Gastroesophageal sphincter (tissue), 4 donors: ENCODE results near the gene SLAMF1. TPM values are rescaled to one million over a fixed set of nuclear protein-coding genes. Genes with fewer than 3 reads are reported as not detected.
"Not testable (repeated sequence)": the region's sequence is repeated elsewhere in the genome, so short reads cannot be mapped to it uniquely, and the experiment has no call there.

Experiments used
- ATAC-seq: fragments of 150-250 bp; one replicate; pipeline ENCODE4 v1.9.1; 2016; ENCODE audit warnings: mild to moderate bottlenecking, moderate library complexity
- H3K27ac ChIP-seq, 4 donors: fragments of 200-600 bp; sonication (generic) in 3 of 4; 1 replicate in 3 of 4; 2 replicates in 1 of 4; pipeline ENCODE4 v1.5.1; 2016 to 2019
- H3K27me3 ChIP-seq: fragments of 200-600 bp; sonication (generic); one replicate; pipeline ENCODE4 v1.5.1; 2019
- H3K36me3 ChIP-seq, 2 donors: fragments of 200-600 bp; sonication (generic); one replicate each; pipeline ENCODE4 v1.5.1; 2019; ENCODE audit warnings: control low read depth in 1 of 2
- H3K4me1 ChIP-seq, 3 donors: fragments of 200-600 bp; sonication (generic); 1 replicate in 2 of 3; 2 replicates in 1 of 3; pipeline ENCODE4 v1.5.1; 2016 to 2019; ENCODE audit warnings: control low read depth in 2 of 3
- H3K4me3 ChIP-seq, 2 donors: fragments of 200-600 bp; sonication (generic); one replicate each; pipeline ENCODE4 v1.5.1; 2019; ENCODE audit warnings: mild to moderate bottlenecking in 1 of 2, moderate library complexity in 1 of 2
- H3K9me3 ChIP-seq, 3 donors: fragments of 200-600 bp; sonication (generic); one replicate each; pipeline ENCODE4 v1.5.1; 2017 to 2019; ENCODE audit warnings: control low read depth in 2 of 3
- EP300 ChIP-seq: sonication (generic); formaldehyde crosslinking; IDR thresholded peaks from one replicate; pipeline ENCODE4 v1.6.1; 2017; ENCODE audit warnings: antibody characterized with exemption, mild to moderate bottlenecking
- POLR2A ChIP-seq, 2 donors: fragments of 450-650 bp; IDR thresholded peaks; one replicate each; pipeline ENCODE4 v1.6.1; 2017; ENCODE audit warnings: antibody characterized with exemption in 2 of 2, mild to moderate bottlenecking in 2 of 2, moderate library complexity in 1 of 2
- POLR2AphosphoS5 ChIP-seq: sonication (generic); formaldehyde crosslinking; IDR thresholded peaks from one replicate; pipeline ENCODE4 v1.6.1; 2017; ENCODE audit warnings: antibody characterized with exemption
- WGBS, 2 donors: methylation state at CpG; one replicate each; pipeline ENCODE4 v1.1.5; 2018; ENCODE audit warnings: low coverage in 1 of 2; 5-methylcytosine and 5-hydroxymethylcytosine counted together
- total RNA-seq, 4 donors: library from RNA; depleted of rRNA; stranded (reverse); fragments of >200 nt; gene quantifications; one replicate each; pipeline ENCODE4 v1.1.0, GENCODE V29; 2016
- TF ChIP-seq, protein P1 (sequence below), 4 experiments: fragments of 200-600 bp in 2 of 4; fragments of 450-650 bp in 2 of 4; sonication (generic) in 1 of 4; IDR thresholded peaks; one replicate each; pipeline ENCODE4 v1.5.1; 2017 to 2019; ENCODE audit warnings: antibody characterized with exemption in 4 of 4, mild to moderate bottlenecking in 2 of 4, moderate library complexity in 2 of 4

The SLAMF1 gene
- total RNA-seq, 4 donors from 2014 or later = 0.12 to 2.8 (median 1.2) TPM; not detected in 1

DNA sequence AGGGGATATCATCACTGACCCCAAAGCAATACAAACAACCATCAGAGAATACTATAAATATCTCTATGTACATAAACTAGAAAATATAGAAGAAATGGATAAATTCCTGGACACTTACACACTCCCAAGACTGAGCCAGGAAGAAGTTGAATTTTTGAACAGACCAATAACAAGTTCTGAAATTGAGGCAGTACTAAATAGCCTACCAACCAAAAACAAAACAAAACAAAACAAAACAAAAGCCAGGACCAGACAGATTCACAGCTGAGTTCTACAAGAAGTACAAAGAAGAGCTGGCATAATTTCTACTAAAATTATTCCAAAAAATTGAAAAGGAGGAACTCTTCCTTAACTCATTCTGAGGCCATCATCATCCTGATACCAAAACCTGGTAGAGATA, 86.0 kb downstream of the SLAMF1 start:
- no peak overlapping the region for H3K27ac ChIP-seq
- ATAC-seq = no peak
- TF ChIP-seq POLR2A (IDR thresholded peaks at IDR 0.05) = no peak
- TF ChIP-seq, protein P1, sequence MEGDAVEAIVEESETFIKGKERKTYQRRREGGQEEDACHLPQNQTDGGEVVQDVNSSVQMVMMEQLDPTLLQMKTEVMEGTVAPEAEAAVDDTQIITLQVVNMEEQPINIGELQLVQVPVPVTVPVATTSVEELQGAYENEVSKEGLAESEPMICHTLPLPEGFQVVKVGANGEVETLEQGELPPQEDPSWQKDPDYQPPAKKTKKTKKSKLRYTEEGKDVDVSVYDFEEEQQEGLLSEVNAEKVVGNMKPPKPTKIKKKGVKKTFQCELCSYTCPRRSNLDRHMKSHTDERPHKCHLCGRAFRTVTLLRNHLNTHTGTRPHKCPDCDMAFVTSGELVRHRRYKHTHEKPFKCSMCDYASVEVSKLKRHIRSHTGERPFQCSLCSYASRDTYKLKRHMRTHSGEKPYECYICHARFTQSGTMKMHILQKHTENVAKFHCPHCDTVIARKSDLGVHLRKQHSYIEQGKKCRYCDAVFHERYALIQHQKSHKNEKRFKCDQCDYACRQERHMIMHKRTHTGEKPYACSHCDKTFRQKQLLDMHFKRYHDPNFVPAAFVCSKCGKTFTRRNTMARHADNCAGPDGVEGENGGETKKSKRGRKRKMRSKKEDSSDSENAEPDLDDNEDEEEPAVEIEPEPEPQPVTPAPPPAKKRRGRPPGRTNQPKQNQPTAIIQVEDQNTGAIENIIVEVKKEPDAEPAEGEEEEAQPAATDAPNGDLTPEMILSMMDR (IDR thresholded peaks at IDR 0.05) = no peak
- no peak for TF ChIP-seq POLR2AphosphoS5
- TF ChIP-seq EP300 = no peak
- H3K36me3 ChIP-seq = no peaks in the 10 kb centered on the region
- H3K27me3 ChIP-seq = peaks cover 6% of the 10 kb centered on the region
- H3K4me1 ChIP-seq = no peaks in the 10 kb centered on the region
- H3K4me3 ChIP-seq = no peak overlapping the region
- H3K9me3 ChIP-seq = peaks cover 0 to 18% (median 0%) of the 10 kb centered on the region in 3 donors

DNA sequence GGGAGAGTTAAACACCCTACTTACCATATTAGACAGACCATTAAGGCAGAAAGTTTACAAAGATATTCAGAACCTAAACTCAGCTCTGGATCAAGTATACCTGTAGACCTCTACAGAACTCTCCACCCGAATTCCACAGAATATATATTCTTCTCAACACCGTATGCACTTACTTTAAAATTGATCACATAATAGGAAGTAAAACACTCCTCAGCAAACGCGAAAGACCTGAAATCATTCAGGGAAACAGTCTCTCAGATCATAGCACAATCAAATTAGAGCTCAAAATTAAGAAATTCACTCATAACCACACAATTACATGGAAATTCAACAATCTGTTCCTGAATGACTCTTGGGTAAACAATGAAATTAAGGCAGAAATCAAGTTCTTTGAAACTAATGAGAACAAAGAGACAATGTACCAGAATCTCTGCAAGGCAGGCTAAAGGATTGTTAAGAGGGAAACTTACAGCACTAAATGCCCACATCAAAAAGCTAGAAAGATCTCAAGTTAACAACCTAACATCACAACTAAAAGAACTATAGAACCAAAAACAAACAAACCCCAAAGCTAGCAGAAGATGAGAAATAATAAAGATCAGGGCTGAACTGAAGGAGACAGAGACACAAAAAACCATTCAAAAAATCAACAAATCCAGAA, 86.7 kb downstream of the SLAMF1 start:
- H3K27ac ChIP-seq = no peak overlapping the region
- H3K4me3 ChIP-seq = no peak overlapping the region
- peaks cover 0 to 18% (median 0%) of the 10 kb centered on the region in 3 donors for H3K9me3 ChIP-seq
- no peaks in the 10 kb centered on the region for H3K36me3 ChIP-seq
- TF ChIP-seq EP300 (no peak), POLR2A (IDR thresholded peaks at IDR 0.05) (no peak), POLR2AphosphoS5 (no peak)
- TF ChIP-seq, protein P1 (IDR thresholded peaks at IDR 0.05) = no peak
- peaks cover 6% of the 10 kb centered on the region for H3K27me3 ChIP-seq
- 58 to 64% methylated on average over 3 to 4 of the region's 4 CpGs for WGBS, 2 donors
- H3K4me1 ChIP-seq = no peaks in the 10 kb centered on the region
- no peak for ATAC-seq

DNA sequence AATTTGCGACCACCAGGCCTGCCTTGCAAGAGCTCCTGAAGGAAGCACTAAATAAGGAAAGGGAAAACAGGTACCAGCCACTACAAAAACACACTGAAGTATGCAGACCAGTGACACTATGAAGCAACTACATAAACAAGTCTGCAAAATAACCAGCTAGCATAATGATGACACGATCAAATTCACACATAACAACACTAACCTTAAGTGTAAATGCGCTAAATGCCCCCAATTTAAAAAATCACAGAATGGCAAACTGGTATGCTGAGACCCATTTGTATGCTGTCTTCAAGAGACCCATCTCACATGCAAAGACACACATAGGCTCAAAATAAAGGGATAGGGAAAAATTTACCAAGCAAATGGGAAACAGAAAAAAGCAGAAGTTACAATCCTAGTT, 87.4 kb downstream of the SLAMF1 start:
- 81 to 93% methylated on average over 2 to 3 of the region's 3 CpGs for WGBS, 2 donors
- ATAC-seq, H3K27me3 ChIP-seq, H3K27ac ChIP-seq, H3K4me3 ChIP-seq, H3K36me3 ChIP-seq, H3K4me1 ChIP-seq: not testable (repeated sequence)
- H3K9me3 ChIP-seq = peaks cover 0 to 18% (median 0%) of the 10 kb centered on the region in 3 donors

DNA sequence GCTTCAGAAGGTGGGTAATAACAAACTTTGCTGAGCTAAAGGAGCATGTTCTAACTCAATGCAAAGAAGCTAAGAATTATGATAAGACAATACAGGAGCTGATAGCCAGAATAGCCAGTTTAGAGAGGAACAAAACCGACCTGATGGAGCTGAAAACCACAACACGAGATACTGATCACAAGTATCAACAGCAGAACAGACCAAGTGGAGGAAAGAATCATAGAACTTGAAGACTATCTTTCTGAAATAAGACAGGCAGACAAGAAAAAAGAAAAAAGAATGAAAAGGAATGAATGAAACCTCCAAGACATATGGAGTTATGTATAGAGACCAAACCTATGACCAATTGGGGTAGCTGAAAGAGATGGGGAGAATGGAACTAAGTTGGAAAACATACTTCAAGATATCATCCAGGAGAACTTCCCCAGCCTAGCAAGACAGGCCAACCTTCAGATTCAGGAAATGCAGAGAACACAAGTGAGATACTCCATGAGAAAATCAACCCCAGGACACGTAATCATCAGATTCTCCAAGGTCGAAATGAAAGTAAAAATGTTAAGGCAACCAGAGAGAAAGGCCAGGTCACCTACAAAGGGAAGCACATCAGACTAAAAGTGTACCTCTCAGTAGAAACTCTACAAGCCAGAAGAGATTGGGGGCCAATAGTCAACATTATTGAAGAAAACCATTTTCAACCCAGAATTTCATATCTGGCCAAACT, 88.0 kb downstream of the SLAMF1 start:
- WGBS, 2 donors = 69 to 84% methylated on average over 2 to 4 of the region's 4 CpGs
- TF ChIP-seq POLR2A (IDR thresholded peaks at IDR 0.05) = no peak
- no peak for TF ChIP-seq EP300
- no peak for TF ChIP-seq POLR2AphosphoS5
- TF ChIP-seq, protein P1 (IDR thresholded peaks at IDR 0.05) = no peak
- no peaks in the 10 kb centered on the region for H3K36me3 ChIP-seq
- no peaks in the 10 kb centered on the region for H3K4me1 ChIP-seq
- H3K4me3 ChIP-seq = no peak overlapping the region
- H3K27me3 ChIP-seq = peaks cover 6% of the 10 kb centered on the region
- H3K27ac ChIP-seq = no peak overlapping the region
- ATAC-seq = no peak
- peaks cover 0 to 18% (median 0%) of the 10 kb centered on the region in 3 donors for H3K9me3 ChIP-seq

Other genes starting within 250 kb of the SLAMF1 start
- gene VANGL2, start 246.5 kb downstream of the SLAMF1 start, total RNA-seq = 1 to 10 TPM in 3 of 4 donors, under 1 TPM in 1; 0.62 to 8.5 (median 4.3) TPM
- gene SLAMF6, start 123.8 kb downstream of the SLAMF1 start, total RNA-seq = 1 to 10 TPM in 1 of 4 donors, under 1 TPM in 2, not detected in 1; 0.49 to 1.2 (median 0.62) TPM
- gene CD84, start 67.5 kb downstream of the SLAMF1 start, total RNA-seq = 1 to 10 TPM; 3.0 to 6.7 (median 4.3) TPM
- gene CD48, start 64.8 kb upstream of the SLAMF1 start, total RNA-seq = 1 to 10 TPM in 3 of 4 donors, not detected in 1; 2.2 to 8.5 (median 4.5) TPM
- 1 to 10 TPM in 1 of 4 donors, under 1 TPM in 2, not detected in 1; 0.62 to 3.5 (median 0.67) TPM for gene SLAMF7, start 92.2 kb upstream of the SLAMF1 start, total RNA-seq
- gene LY9, start 149.1 kb upstream of the SLAMF1 start, total RNA-seq = 1 to 10 TPM in 1 of 4 donors, under 1 TPM in 2, not detected in 1; 0.27 to 2.4 (median 0.62) TPM
- under 1 TPM in 3 of 4 donors, not detected in 1; 0.15 to 0.47 (median 0.27) TPM for gene CD244, start 215.8 kb upstream of the SLAMF1 start, total RNA-seq
- gene ITLN1, start 238.1 kb upstream of the SLAMF1 start, total RNA-seq = 1 to 10 TPM in 1 of 4 donors, under 1 TPM in 1, not detected in 2; 0.46 to 1.9 TPM